ENCODE results near the gene GNA14.
"Not testable (repeated sequence)": the region's sequence is repeated elsewhere in the genome, so short reads cannot be mapped to it uniquely, and the experiment has no call there.

GNA14 gene

GRCh38 chr9:77421506-77422265 is 226.4 kb downstream of the GNA14 start:
- DNase-seq (ENCODE audit: low read depth in 2 of 2, low spot score in 1 of 2), result no peak

- no peak for DNase-seq (ENCODE audit: low read depth in 2 of 2, low spot score in 1 of 2)
These were observed 227.5 kb downstream of the GNA14 start for GRCh38 chr9:77420641-77421040.

- no peak for DNase-seq (ENCODE audit: low read depth in 2 of 2, low spot score in 1 of 2)
These were observed 229.9 kb downstream of the GNA14 start for GRCh38 chr9:77418226-77418625.

- DNase-seq (ENCODE audit: low read depth in 2 of 2, low spot score in 1 of 2), result no peak
These were observed 230.6 kb downstream of the GNA14 start for GRCh38 chr9:77417566-77417965.

- not testable (repeated sequence) for DNase-seq (ENCODE audit: low read depth in 2 of 2, low spot score in 1 of 2)
These were observed 239.6 kb downstream of the GNA14 start for GRCh38 chr9:77408521-77408920.

- no peak for DNase-seq (ENCODE audit: low read depth in 2 of 2, low spot score in 1 of 2)
These were observed 244.9 kb downstream of the GNA14 start for GRCh38 chr9:77403239-77403638.

- DNase-seq (ENCODE audit: low read depth in 2 of 2, low spot score in 1 of 2), result no peak
These were observed 245.8 kb downstream of the GNA14 start for GRCh38 chr9:77402286-77402685.

- no peak for DNase-seq (ENCODE audit: low read depth in 2 of 2, low spot score in 1 of 2)
These were observed 248.2 kb downstream of the GNA14 start for GRCh38 chr9:77399964-77400363.

GRCh38 chr9:77398581-77398980 is 249.5 kb downstream of the GNA14 start:
- not testable (repeated sequence) for DNase-seq (ENCODE audit: low read depth in 2 of 2, low spot score in 1 of 2)

- DNase-seq (ENCODE audit: low read depth in 2 of 2, low spot score in 1 of 2), result no peak
These were observed 255.8 kb downstream of the GNA14 start for GRCh38 chr9:77392328-77392727.

- DNase-seq (ENCODE audit: low read depth in 2 of 2, low spot score in 1 of 2), result no peak
These were observed 256.3 kb downstream of the GNA14 start for GRCh38 chr9:77391834-77392233.

GRCh38 chr9:77386187-77386586 is 261.9 kb downstream of the GNA14 start:
- DNase-seq (ENCODE audit: low read depth in 2 of 2, low spot score in 1 of 2), result no peak

- no peak for DNase-seq (ENCODE audit: low read depth in 2 of 2, low spot score in 1 of 2)
These were observed 263.7 kb downstream of the GNA14 start for GRCh38 chr9:77384406-77384805.

GRCh38 chr9:77375956-77376532 is 272.1 kb downstream of the GNA14 start:
- no peak for DNase-seq (ENCODE audit: low read depth in 2 of 2, low spot score in 1 of 2)

- no peak for DNase-seq (ENCODE audit: low read depth in 2 of 2, low spot score in 1 of 2)
These were observed 273.9 kb downstream of the GNA14 start for GRCh38 chr9:77374266-77374665.

Data from stimulated activated CD8-positive, alpha-beta memory T cell treated with anti-CD3 and anti-CD28 coated beads, Interleukin-4, amount 100 ng/mL, for 1 hour (primary cell).